Measurements from ENCODE around the gene PEX5L.

The PEX5L gene

DNA sequence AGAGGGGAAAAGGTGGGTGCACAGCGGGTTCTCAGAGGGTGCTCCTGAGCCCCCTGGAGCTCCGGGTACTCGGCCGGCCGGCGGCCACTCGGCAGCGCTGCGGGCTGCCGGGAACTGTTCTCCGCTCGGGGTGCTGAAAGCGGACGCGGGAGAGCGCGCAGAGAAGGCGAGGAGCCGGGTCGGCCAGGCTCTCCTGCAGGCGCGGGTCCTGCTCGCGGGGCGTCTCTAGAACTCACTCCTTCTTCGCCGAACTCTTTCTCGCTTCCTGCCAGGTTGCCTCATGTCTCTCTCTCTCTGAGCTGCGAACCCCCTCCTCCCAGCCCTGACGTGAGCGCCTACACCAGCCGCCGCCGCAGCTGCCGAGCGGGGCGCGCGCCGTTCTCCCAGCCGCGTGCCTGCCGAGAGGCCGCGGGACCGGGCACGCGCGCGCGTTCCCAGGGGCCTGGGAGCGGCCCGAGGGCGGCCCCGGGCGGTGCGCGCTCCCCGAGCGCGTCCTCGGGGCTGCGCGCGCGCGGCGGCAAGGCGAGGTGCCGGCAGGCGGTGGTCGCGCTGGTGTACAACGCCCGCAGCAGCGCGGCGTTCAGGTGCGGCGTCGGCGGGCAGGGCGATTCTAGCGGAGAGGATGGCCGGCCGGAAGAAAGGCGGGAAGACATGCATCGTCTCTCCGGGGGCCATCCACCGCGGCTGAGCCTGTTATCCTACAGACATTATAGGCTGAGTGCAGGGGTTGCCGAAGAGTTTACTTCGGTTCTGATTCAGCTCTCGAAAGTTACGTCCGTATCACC, at the start of gene PEX5L:
PEX5L (minus strand) TSS at position 267 of the 785 bp plus-strand sequence. CDS start 338 bp downstream, outside the sequence.
- Histone ChIP-seq H3K27me3 (ENCODE audit: low read length) (no peaks in the 10 kb centered on the region), H3K79me2 (ENCODE audit: insufficient read depth, low read length) (no peaks in the 10 kb centered on the region), H3K9me3 (ENCODE audit: insufficient read depth, low read length) (no peaks in the 10 kb centered on the region), H3F3A (ENCODE audit: insufficient read depth) (no peaks in the 10 kb centered on the region), H3K4me3 (ENCODE audit: insufficient read depth, low read length, poor library complexity, severe bottlenecking) (no peak within 1 kb of the TSS), H3K9me2 (replicated peaks; ENCODE audit: insufficient read depth, low read length) (no peaks in the 10 kb centered on the region), H3K9ac (ENCODE audit: low read length) (no peak within 1 kb of the TSS), H2AFZ (ENCODE audit: low read depth, low read length, severe bottlenecking) (no peak within 1 kb of the TSS), H4K20me1 (ENCODE audit: low read depth, low read length) (no peaks in the 10 kb centered on the region), H3K36me3 (ENCODE audit: low read length) (no peaks in the 10 kb centered on the region), H3K27ac (ENCODE audit: low read depth, low read length) (no peak within 1 kb of the TSS), H3K4me2 (ENCODE audit: low read depth, low read length, poor library complexity, severe bottlenecking) (no peak within 1 kb of the TSS)
- TF ChIP-seq, protein P1, sequence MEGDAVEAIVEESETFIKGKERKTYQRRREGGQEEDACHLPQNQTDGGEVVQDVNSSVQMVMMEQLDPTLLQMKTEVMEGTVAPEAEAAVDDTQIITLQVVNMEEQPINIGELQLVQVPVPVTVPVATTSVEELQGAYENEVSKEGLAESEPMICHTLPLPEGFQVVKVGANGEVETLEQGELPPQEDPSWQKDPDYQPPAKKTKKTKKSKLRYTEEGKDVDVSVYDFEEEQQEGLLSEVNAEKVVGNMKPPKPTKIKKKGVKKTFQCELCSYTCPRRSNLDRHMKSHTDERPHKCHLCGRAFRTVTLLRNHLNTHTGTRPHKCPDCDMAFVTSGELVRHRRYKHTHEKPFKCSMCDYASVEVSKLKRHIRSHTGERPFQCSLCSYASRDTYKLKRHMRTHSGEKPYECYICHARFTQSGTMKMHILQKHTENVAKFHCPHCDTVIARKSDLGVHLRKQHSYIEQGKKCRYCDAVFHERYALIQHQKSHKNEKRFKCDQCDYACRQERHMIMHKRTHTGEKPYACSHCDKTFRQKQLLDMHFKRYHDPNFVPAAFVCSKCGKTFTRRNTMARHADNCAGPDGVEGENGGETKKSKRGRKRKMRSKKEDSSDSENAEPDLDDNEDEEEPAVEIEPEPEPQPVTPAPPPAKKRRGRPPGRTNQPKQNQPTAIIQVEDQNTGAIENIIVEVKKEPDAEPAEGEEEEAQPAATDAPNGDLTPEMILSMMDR (IDR thresholded peaks at IDR 0.05; ENCODE audit: insufficient read depth, low read length, poor library complexity, severe bottlenecking) = no peak

DNA sequence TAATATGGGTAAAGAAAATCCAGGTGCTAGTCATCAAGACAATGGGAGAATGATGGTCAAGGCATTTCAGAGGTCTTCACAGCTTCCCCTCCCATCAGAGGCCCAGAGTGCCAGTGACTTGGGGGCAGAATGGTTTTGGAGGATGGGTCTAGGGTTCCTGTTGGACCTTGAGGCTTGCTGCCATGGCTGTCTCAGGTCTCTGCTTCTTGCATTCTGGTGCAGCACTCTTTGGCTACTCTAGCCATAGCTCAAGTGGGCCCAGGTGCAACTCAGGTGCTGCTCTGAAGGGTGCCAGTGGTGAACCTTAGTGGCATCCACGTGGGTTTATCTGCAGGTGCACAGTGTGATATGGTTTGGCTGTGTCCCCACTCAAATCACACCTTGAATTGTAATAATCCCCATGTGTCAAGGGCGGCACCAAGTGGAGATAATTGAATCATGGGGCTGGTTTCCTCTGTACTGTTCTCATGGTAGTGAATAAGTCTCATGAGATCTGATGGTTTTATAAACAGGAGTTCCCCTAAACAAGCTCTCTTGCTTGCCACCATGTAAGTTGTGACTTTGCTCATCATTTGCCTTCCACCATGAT, 48.5 kb upstream of the PEX5L start:
- Histone ChIP-seq H3K9me3 (ENCODE audit: insufficient read depth, low read length) (no peaks in the 10 kb centered on the region), H3K79me2 (ENCODE audit: insufficient read depth, low read length) (no peaks in the 10 kb centered on the region), H2AFZ (ENCODE audit: low read depth, low read length, severe bottlenecking) (no peak overlapping the region), H3K4me2 (ENCODE audit: low read depth, low read length, poor library complexity, severe bottlenecking) (no peak overlapping the region), H3K27ac (ENCODE audit: low read depth, low read length) (no peak overlapping the region), H3K27me3 (ENCODE audit: low read length) (no peaks in the 10 kb centered on the region), H3K9me2 (replicated peaks; ENCODE audit: insufficient read depth, low read length) (no peaks in the 10 kb centered on the region), H3F3A (ENCODE audit: insufficient read depth) (no peaks in the 10 kb centered on the region), H3K9ac (ENCODE audit: low read length) (no peak overlapping the region), H4K20me1 (ENCODE audit: low read depth, low read length) (no peaks in the 10 kb centered on the region), H3K36me3 (ENCODE audit: low read length) (no peaks in the 10 kb centered on the region), H3K4me3 (ENCODE audit: insufficient read depth, low read length, poor library complexity, severe bottlenecking) (no peak overlapping the region)
- TF ChIP-seq, protein P1 (IDR thresholded peaks at IDR 0.05; ENCODE audit: insufficient read depth, low read length, poor library complexity, severe bottlenecking) = no peak
- no peak for TF ChIP-seq EZH2phosphoT487 (conservative IDR thresholded peaks at IDR 0.05; ENCODE audit: low read length)

GRCh38 chr3:180082699-180083098, 46.0 kb upstream of the PEX5L start:
- H3K4me2 ChIP-seq (ENCODE audit: low read depth, low read length, poor library complexity, severe bottlenecking) = no peak overlapping the region
- TF ChIP-seq, protein P1 (IDR thresholded peaks at IDR 0.05; ENCODE audit: insufficient read depth, low read length, poor library complexity, severe bottlenecking) = no peak
- no peak for TF ChIP-seq EZH2phosphoT487 (conservative IDR thresholded peaks at IDR 0.05; ENCODE audit: low read length)

More at GRCh38 chr3:180082699-180083098, 46.0 kb upstream of the PEX5L start:
- H4K20me1 ChIP-seq (ENCODE audit: low read depth, low read length) = no peaks in the 10 kb centered on the region
- H3K36me3 ChIP-seq (ENCODE audit: low read length) = no peaks in the 10 kb centered on the region
- H3K9me2 ChIP-seq (replicated peaks; ENCODE audit: insufficient read depth, low read length) = no peaks in the 10 kb centered on the region
- H3K4me3 ChIP-seq (ENCODE audit: insufficient read depth, low read length, poor library complexity, severe bottlenecking) = no peak overlapping the region
- H3K9ac ChIP-seq (ENCODE audit: low read length) = no peak overlapping the region
- H3K27ac ChIP-seq (ENCODE audit: low read depth, low read length) = no peak overlapping the region
- H3K9me3 ChIP-seq (ENCODE audit: insufficient read depth, low read length) = no peaks in the 10 kb centered on the region
- H2AFZ ChIP-seq (ENCODE audit: low read depth, low read length, severe bottlenecking) = no peak overlapping the region
- no peaks in the 10 kb centered on the region for H3F3A ChIP-seq (ENCODE audit: insufficient read depth)
- no peaks in the 10 kb centered on the region for H3K79me2 ChIP-seq (ENCODE audit: insufficient read depth, low read length)
- no peaks in the 10 kb centered on the region for H3K27me3 ChIP-seq (ENCODE audit: low read length)
